Transverse colon (tissue), 4 donors: ENCODE results near the gene RFX2. TPM values are rescaled to one million over a fixed set of nuclear protein-coding genes. Genes with fewer than 3 reads are reported as not detected.

ENCODE experiments used
- DNase-seq: peaks from one replicate; pipeline ENCODE4 v3.0.0-alpha.2; 2019
- H3K27ac ChIP-seq, 4 donors: fragments of 200-600 bp; sonication (generic); 2 replicates each; pipeline ENCODE4 v1.5.1; 2016 to 2018; ENCODE audit warnings: inconsistent platforms in 4 of 4
- H3K27me3 ChIP-seq: fragments of 200-600 bp; sonication (generic); 2 replicates; pipeline ENCODE4 v1.5.1; 2017; ENCODE audit warnings: inconsistent platforms
- H3K36me3 ChIP-seq, 4 donors: fragments of 200-600 bp; sonication (generic); 2 replicates each; pipeline ENCODE4 v1.5.1; 2017 to 2019; ENCODE audit warnings: inconsistent platforms in 4 of 4
- H3K4me1 ChIP-seq, 4 donors: fragments of 200-600 bp; sonication (generic); 2 replicates each; pipeline ENCODE4 v1.5.1; 2017 to 2020; ENCODE audit warnings: inconsistent platforms in 4 of 4
- H3K4me3 ChIP-seq, 4 donors: fragments of 200-600 bp; sonication (generic); 1 replicate in 1 of 4; 2 replicates in 3 of 4; pipeline versions ENCODE4 v1.5.1 to v1.6.1; 2017 to 2019; ENCODE audit warnings: inconsistent platforms in 4 of 4
- H3K9me3 ChIP-seq, 2 donors: fragments of 200-600 bp; sonication (generic); 2 replicates each; pipeline ENCODE4 v1.5.1; 2017 to 2019; ENCODE audit warnings: inconsistent platforms in 2 of 2
- EP300 ChIP-seq: sonication (generic); formaldehyde crosslinking; IDR thresholded peaks from one replicate; pipeline ENCODE4 v1.6.1; 2017; ENCODE audit warnings: antibody characterized with exemption, low read depth
- POLR2A ChIP-seq: fragments of 450-650 bp; IDR thresholded peaks from one replicate; pipeline ENCODE4 v1.6.1; 2016; ENCODE audit warnings: antibody characterized with exemption, mild to moderate bottlenecking, moderate library complexity
- POLR2AphosphoS5 ChIP-seq, 3 donors: sonication (generic); formaldehyde crosslinking; IDR thresholded peaks; one replicate each; pipeline ENCODE4 v1.6.1; 2016; ENCODE audit warnings: antibody characterized with exemption in 3 of 3
- WGBS, 2 donors: methylation state at CpG; one replicate each; pipeline ENCODE4 v1.1.5; 2018; ENCODE audit warnings: low coverage in 1 of 2; 5-methylcytosine and 5-hydroxymethylcytosine counted together
- in situ Hi-C, 4 donors: fragments of 200-750 bp; cut with MboI; loops; one replicate each; pipeline versions ENCODE4 v1.15.0 to v1.15.1; 2017; ENCODE audit warnings: low sequenced_read_pairs in 3 of 4, low pct_ligation_motif_present in 1 of 4, low pct_unique_long_range_greater_than_20kb in 1 of 4
- intact Hi-C: fragments of 100-400 bp; cut with DNase I; formaldehyde crosslinking; loops from one replicate; pipeline ENCODE4 v1.15.1; 2023; ENCODE audit warnings: low total_unique reads
- total RNA-seq, 4 donors: library from RNA; depleted of rRNA; stranded (reverse); fragments of >200 nt; gene quantifications; one replicate each; pipeline ENCODE4 v1.1.0, GENCODE V29; 2016
- TF ChIP-seq, protein P1 (sequence below), 5 experiments: fragments of 200-600 bp in 3 of 5; fragments of 450-650 bp in 2 of 5; sonication (generic) in 3 of 5; IDR thresholded peaks; 1 replicate in 2 of 5; 2 replicates in 3 of 5; pipeline ENCODE4 v1.5.1; 2016 to 2017; ENCODE audit warnings: antibody characterized with exemption in 5 of 5, inconsistent platforms in 3 of 5, mild to moderate bottlenecking in 2 of 5, moderate library complexity in 1 of 5

The RFX2 gene
- total RNA-seq, 4 donors from 2014 or later = 6.1 to 57.5 (median 11.8) TPM

DNA sequence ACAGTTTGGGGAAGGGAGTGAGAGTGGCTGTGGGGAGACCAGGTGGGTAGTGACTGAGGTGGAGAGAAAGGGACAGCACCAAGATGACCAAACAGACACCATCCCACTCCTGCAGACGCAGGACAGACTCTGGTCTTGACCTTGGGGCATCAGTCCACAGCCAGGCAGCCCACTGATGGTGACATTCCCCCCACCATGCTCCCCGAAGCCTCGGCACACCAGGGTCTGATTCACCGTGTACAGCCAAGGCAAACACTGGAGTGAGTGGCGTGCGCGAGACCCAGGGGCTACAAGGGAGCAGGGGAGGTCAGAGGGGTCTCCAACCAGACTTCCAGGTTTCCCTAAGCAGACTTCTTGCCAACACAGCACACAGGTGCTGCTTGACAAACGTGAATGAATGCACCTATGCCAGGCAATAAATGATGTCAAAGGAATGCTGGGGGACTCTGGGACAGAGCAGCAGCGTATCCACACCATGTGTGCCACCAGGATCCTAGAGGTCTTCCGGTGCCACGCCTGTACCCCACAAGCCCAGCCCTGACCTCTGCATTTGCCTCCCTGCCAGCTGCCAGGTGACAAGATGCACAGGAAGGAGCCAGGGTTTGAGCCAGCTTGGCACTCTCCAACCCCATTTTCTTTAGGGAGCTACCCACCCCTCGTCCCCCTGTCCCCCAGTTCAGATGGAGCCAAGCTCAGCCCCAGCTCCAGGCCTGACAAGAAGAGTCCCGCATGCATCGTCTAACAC is 150.9 kb downstream of the RFX2 start:
- Histone ChIP-seq H3K27me3 (no peaks in the 10 kb centered on the region), H3K27ac (peak overlapping the region in 3 of 4 donors; percentile 84 to 87 (median 86)), H3K9me3 (no peaks in the 10 kb centered on the region), H3K36me3 (no peaks in the 10 kb centered on the region), H3K4me3 (no peak overlapping the region), H3K4me1 (peaks cover 51 to 90% (median 71%) of the 10 kb centered on the region in 4 donors)
- 84% methylated on average over 14 of the region's 14 CpGs; no CpG with 5 or more reads in 1 of the 2 donors for WGBS, 2 donors
- intact Hi-C loops = no loop called here
- no peak for DNase-seq
- in situ Hi-C loops = no loop called here
- TF ChIP-seq, protein P1, sequence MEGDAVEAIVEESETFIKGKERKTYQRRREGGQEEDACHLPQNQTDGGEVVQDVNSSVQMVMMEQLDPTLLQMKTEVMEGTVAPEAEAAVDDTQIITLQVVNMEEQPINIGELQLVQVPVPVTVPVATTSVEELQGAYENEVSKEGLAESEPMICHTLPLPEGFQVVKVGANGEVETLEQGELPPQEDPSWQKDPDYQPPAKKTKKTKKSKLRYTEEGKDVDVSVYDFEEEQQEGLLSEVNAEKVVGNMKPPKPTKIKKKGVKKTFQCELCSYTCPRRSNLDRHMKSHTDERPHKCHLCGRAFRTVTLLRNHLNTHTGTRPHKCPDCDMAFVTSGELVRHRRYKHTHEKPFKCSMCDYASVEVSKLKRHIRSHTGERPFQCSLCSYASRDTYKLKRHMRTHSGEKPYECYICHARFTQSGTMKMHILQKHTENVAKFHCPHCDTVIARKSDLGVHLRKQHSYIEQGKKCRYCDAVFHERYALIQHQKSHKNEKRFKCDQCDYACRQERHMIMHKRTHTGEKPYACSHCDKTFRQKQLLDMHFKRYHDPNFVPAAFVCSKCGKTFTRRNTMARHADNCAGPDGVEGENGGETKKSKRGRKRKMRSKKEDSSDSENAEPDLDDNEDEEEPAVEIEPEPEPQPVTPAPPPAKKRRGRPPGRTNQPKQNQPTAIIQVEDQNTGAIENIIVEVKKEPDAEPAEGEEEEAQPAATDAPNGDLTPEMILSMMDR (IDR thresholded peaks at IDR 0.05) = no peak

DNA sequence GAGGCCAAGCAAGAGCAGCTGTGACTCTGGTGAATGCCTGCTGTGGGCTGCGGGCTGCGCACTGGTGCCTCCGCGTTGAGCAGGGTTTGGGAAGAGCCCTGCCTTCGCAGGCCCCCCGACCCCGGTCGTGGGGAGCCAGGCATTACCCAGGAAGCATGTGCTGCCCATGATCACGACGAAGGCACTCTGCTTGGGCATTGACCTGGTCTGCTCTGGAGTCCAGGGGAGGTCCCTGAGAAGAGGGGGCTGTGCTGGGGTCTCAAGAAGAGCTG is 151.5 kb downstream of the RFX2 start:
- H3K4me1 ChIP-seq = peaks cover 56 to 94% (median 76%) of the 10 kb centered on the region in 4 donors
- H3K27ac ChIP-seq = peak overlapping the region in 1 of 4 donors; percentile 88
- TF ChIP-seq POLR2A (no peak), POLR2AphosphoS5 (IDR thresholded peaks at IDR 0.05) (no peak), EP300 (no peak)
- TF ChIP-seq, protein P1 (IDR thresholded peaks at IDR 0.05) = no peak

DNA sequence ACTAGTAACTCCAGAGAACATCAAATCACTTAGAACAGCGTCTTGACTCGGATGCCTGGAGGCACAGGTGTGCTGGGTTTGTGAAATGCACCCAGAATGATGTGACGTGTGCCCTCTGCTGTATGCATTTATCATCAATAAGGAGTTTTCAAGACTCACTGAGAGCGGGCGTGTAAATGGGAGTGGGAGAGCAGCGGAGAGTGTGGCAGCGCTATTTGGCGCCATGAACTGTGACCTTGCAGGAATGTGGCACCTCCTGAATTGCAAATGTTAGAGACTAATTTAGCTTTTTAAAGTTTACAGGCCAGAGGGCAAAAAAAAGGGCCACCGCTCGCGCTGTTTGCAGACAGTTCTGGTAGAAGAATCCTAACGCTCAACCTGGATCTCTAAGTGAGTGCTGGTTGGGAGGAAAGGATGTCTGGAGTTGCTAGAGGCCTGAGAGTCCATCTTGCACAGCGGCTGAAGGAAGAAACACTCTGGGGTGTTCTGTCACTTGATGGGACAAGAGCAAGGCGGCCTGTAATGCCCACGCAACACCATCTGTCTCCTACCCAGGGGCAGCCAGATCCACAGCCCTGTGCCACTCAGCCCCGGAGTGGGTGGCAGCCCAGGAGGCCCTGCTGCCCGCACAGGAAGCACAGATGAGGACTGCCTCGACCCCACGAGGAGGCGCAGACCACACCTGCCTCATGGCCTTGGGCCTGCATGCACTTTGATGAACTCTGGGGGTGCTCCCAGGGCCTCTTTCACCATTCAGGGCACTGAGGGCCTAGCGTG is 152.0 kb downstream of the RFX2 start:
- intact Hi-C loops (no loop called here), in situ Hi-C loops (no loop called here)
- Histone ChIP-seq H3K4me1 (peaks cover 58 to 96% (median 79%) of the 10 kb centered on the region in 4 donors), H3K9me3 (no peaks in the 10 kb centered on the region), H3K27me3 (no peaks in the 10 kb centered on the region), H3K36me3 (no peaks in the 10 kb centered on the region), H3K4me3 (no peak overlapping the region), H3K27ac (peak overlapping the region in 2 of 4 donors; percentile 40 to 88)
- DNase-seq = no peak
- WGBS, 2 donors = 88 to 96% methylated on average over 3 to 16 of the region's 21 CpGs
- TF ChIP-seq, protein P1 (IDR thresholded peaks at IDR 0.05) = no peak
- no peak for TF ChIP-seq POLR2A
- no peak for TF ChIP-seq EP300
- no peak for TF ChIP-seq POLR2AphosphoS5 (IDR thresholded peaks at IDR 0.05)

More for the DNA sequence above, 151.5 kb downstream of the RFX2 start:
- intact Hi-C loops (no loop called here), in situ Hi-C loops (no loop called here)
- no peak overlapping the region for H3K4me3 ChIP-seq
- 92% methylated on average over 10 of the region's 10 CpGs; no CpG with 5 or more reads in 1 of the 2 donors for WGBS, 2 donors
- H3K36me3 ChIP-seq = no peaks in the 10 kb centered on the region
- DNase-seq = no peak
- no peaks in the 10 kb centered on the region for H3K27me3 ChIP-seq
- no peaks in the 10 kb centered on the region for H3K9me3 ChIP-seq

DNA sequence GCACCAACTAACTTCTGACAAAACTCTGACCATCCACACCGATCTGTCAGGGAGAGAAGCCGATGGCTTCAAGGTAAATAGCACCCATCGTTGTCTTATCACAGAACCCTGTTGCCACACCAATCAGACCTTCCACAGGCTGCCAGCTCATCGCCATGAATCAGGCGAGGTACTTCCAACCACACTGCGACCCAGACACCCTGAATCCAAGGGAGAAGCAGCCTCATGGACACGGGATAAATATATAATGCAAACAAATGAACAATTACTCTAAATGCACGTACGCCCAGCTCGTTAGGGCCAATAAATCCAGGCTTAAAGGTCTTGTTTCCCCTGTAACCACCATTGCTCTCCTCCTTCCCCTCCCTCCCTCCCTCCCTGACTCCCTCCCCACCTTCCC is 153.1 kb downstream of the RFX2 start:
- 59 to 60% methylated on average over 5 to 10 of the region's 10 CpGs for WGBS, 2 donors
- Histone ChIP-seq H3K4me3 (no peak overlapping the region), H3K27me3 (no peaks in the 10 kb centered on the region), H3K27ac (peak overlapping the region; percentile 17 to 88 (median 32)), H3K36me3 (no peaks in the 10 kb centered on the region), H3K9me3 (no peaks in the 10 kb centered on the region), H3K4me1 (peaks cover 58 to 96% (median 79%) of the 10 kb centered on the region in 4 donors)
- TF ChIP-seq, protein P1 (IDR thresholded peaks at IDR 0.05) = no peak
- TF ChIP-seq EP300 = no peak
- TF ChIP-seq POLR2A = no peak
- no peak for TF ChIP-seq POLR2AphosphoS5 (IDR thresholded peaks at IDR 0.05)
- intact Hi-C loops (no loop called here), in situ Hi-C loops (no loop called here)
- DNase-seq = no peak
